Renal pelvis (tissue), 12 donors: ENCODE measurements around the gene C17orf75. TPM values are rescaled to one million over a fixed set of nuclear protein-coding genes. Genes with fewer than 3 reads are reported as not detected.
"Not testable (repeated sequence)": the region's sequence is repeated elsewhere in the genome, so short reads cannot be mapped to it uniquely, and the experiment has no call there.

Source experiments
- DNase-seq: peaks from one replicate; pipeline ENCODE4 v3.0.0-alpha.2; 2013
- long read RNA-seq, 16 experiments: transcript quantifications; one replicate each; lab custom pipeline, GENCODE V29; 2026
- polyA plus RNA-seq, 3 donors: library from polyadenylated mRNA; unstranded; fragments of 120-200 nt; gene quantifications; one replicate each; pipeline ENCODE4 v1.2.1, GENCODE V29; 2013; ENCODE audit not compliant: insufficient read length in 3 of 3

Gene C17orf75
- 10 to 100 TPM; 35.8 to 53.9 (median 48.9) TPM for polyA plus RNA-seq
- long read RNA-seq, donor 1, transcript C17orf75-202 (10 exons, 1,642 nt): major isoform, 10 of 287 reads
- long read RNA-seq, donor 1, partial matches to known transcripts: 219 of 287 reads
- long read RNA-seq, donor 1, other reads (novel, unspliced or antisense): 57 of 287 reads
- long read RNA-seq, donor 2, transcript C17orf75-202 (10 exons, 1,642 nt): major isoform, 8 of 8 reads
- long read RNA-seq, donor 2, partial matches to known transcripts: 0 of 8 reads
- long read RNA-seq, donor 2, other reads (novel, unspliced or antisense): 0 of 8 reads
- long read RNA-seq, donor 3, transcript C17orf75-202 (10 exons, 1,642 nt): major isoform, 11 of 12 reads
- long read RNA-seq, donor 3, partial matches to known transcripts: 0 of 12 reads
- long read RNA-seq, donor 3, other reads (novel, unspliced or antisense): 0 of 12 reads
- long read RNA-seq, donor 4, transcript C17orf75-202 (10 exons, 1,642 nt): major isoform, 8 of 9 reads
- long read RNA-seq, donor 4, partial matches to known transcripts: 0 of 9 reads
- long read RNA-seq, donor 4, other reads (novel, unspliced or antisense): 0 of 9 reads
- long read RNA-seq, donor 5, partial matches to known transcripts: 0 of 2 reads
- long read RNA-seq, donor 5, other reads (novel, unspliced or antisense): 0 of 2 reads
- long read RNA-seq, donor 6, transcript C17orf75-202 (10 exons, 1,642 nt): major isoform, 10 of 309 reads
- long read RNA-seq, donor 6, partial matches to known transcripts: 243 of 309 reads
- long read RNA-seq, donor 6, other reads (novel, unspliced or antisense): 56 of 309 reads
- long read RNA-seq, donor 7, transcript C17orf75-202 (10 exons, 1,642 nt): major isoform, 9 of 9 reads
- long read RNA-seq, donor 7, partial matches to known transcripts: 0 of 9 reads
- long read RNA-seq, donor 7, other reads (novel, unspliced or antisense): 0 of 9 reads
- long read RNA-seq, donor 8, partial matches to known transcripts: 6 of 21 reads
- long read RNA-seq, donor 8, other reads (novel, unspliced or antisense): 10 of 21 reads
- long read RNA-seq, donor 9, partial matches to known transcripts: 0 of 5 reads
- long read RNA-seq, donor 9, other reads (novel, unspliced or antisense): 0 of 5 reads
- long read RNA-seq, donor 10, transcript C17orf75-202 (10 exons, 1,642 nt): major isoform, 7 of 207 reads
- long read RNA-seq, donor 10, partial matches to known transcripts: 158 of 207 reads
- long read RNA-seq, donor 10, other reads (novel, unspliced or antisense): 39 of 207 reads
- long read RNA-seq, donor 11, transcript C17orf75-202 (10 exons, 1,642 nt): major isoform, 5 of 6 reads
- long read RNA-seq, donor 11, partial matches to known transcripts: 0 of 6 reads
- long read RNA-seq, donor 11, other reads (novel, unspliced or antisense): 0 of 6 reads
- long read RNA-seq, donor 12, partial matches to known transcripts: 0 of 4 reads
- long read RNA-seq, donor 12, other reads (novel, unspliced or antisense): 0 of 4 reads
- long read RNA-seq, donor 13, partial matches to known transcripts: 0 of 4 reads
- long read RNA-seq, donor 13, other reads (novel, unspliced or antisense): 0 of 4 reads
- long read RNA-seq, donor 14: 0 reads
- long read RNA-seq, donor 15: 0 reads
- long read RNA-seq, donor 16, transcript C17orf75-202 (10 exons, 1,642 nt): major isoform, 8 of 310 reads
- long read RNA-seq, donor 16, partial matches to known transcripts: 288 of 310 reads
- long read RNA-seq, donor 16, other reads (novel, unspliced or antisense): 12 of 310 reads

DNA sequence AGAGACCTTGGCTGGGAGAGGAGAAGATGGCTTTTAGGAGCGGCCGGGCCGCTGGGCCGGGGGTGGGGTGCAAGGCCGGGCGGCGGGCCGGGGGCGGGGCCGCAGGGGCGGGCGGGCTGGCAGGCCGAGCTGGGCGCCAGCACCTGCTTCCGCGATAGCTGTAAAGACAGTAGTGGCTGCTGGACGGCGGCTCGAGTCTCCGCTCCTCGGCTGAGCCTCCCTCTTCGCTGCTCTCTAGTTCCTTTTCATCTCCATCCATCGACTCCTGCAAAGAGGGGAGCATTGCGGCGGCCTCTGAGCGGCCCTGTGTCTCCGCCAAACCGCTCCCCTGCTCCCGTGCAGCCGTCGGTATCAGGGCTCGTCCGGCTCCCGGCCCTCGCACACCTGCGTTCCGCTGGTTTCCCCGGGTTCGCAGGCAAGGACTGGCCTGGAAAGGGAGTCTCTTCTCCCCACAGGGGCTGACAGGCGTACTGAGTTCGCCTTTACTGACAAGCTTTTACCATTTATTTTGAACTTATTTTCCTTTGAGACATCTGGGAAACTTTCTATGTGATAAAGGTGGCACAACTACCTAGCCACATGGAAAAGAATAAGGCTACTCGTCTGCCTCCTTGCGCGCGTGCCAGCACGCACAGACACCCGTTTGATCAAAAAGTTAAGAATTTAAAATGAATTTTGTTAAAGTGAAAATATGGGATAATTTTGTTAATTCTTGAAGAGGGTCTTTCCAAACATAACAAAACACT lies at the start of gene C17orf75:
Gene C17orf75 (minus strand): TSS at position 317 of the 746 bp plus-strand sequence. CDS start 34 bp downstream, at position 283.
- DNase-seq: peak; percentile 76

GRCh38 chr17:32388613-32389459 lies 46.9 kb upstream of the C17orf75 start:
- DNase-seq: no peak

DNA sequence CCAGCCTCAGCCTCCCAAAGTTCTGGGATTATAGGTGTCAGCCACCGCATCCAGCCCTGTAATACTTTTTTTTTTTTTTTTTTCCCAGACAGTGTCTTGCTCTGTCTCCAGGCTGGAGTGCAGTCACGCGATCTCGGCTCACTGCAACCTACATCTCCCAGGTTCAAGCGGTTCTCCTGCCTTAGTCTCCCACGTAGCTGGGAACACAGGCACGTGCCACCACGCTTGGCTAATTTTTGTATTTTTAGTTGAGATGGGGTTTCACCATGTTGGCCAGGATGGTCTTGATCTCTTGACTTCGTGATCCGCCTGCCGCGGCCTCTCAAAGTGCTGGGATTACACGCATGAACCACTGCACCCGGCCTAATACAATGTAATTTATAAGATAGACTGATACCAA lies 46.2 kb upstream of the C17orf75 start:
- not testable (repeated sequence) for DNase-seq

GRCh38 chr17:32386844-32387243 lies 44.9 kb upstream of the C17orf75 start:
- no peak for DNase-seq

- DNase-seq: no peak
These were observed 44.0 kb upstream of the C17orf75 start for GRCh38 chr17:32385971-32386370.

GRCh38 chr17:32385121-32385520 lies 43.1 kb upstream of the C17orf75 start:
- DNase-seq: no peak

GRCh38 chr17:32383926-32384434 lies 42.0 kb upstream of the C17orf75 start:
- no peak for DNase-seq

GRCh38 chr17:32382526-32383223 lies 40.7 kb upstream of the C17orf75 start:
- DNase-seq: no peak

GRCh38 chr17:32370426-32370825 lies 28.5 kb upstream of the C17orf75 start:
- no peak for DNase-seq

DNA sequence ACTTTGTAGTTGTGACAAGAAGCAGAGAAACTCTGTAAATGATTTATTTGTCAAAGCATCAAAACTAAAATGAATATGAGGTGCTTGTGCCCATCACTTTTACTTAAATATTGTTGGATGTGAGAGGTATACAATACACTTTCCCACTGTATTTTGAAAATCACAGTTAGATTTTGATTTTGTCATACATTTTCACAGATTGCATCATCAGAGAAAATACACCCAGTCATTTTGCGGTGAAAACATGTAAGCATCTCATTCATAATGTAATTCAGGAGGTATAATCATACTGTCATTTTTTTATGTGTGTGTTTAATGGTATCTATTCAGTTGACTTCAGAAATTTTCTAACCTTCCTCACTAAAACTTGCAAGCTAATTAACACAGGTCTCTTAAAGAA lies 19.3 kb upstream of the C17orf75 start:
- DNase-seq: no peak

- DNase-seq: no peak
These were observed 15.6 kb upstream of the C17orf75 start for GRCh38 chr17:32357615-32358014.

DNA sequence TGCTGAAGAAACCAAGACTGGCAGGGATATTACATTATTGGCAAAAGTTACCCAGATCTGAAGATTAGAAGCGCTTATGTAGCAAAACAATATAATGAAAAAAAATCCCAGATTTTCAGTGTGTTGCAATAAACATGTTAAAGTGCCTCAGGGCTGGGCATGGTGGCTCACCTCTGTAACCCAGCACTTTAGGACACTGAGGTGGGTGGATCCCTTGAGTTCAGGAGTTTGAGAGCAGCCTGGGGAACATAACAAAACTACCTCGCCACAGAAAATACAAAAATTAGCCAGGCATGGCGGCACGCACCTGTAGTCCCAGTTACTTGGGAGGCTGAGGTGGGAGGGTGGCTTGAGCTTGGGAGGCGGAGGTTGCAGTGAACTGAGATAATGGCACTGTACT lies 14.8 kb upstream of the C17orf75 start:
- no peak for DNase-seq

DNA sequence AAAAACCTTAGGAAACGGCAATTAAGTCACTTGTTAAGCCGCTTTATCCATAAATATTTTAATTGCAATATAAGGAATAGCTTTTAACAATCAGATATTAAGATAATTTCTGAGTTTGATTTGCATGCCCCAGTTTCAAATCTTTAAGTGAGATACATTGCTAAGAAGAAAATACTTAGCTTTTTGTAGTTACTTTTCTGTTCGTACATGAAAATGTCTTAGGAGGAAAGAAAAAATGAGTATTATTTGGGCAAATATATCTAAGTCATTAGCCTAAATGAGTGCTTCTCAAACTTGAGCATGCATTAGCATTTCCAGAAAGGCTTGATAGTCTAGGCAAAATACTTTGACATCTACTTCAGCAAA lies 14.4 kb upstream of the C17orf75 start:
- no peak for DNase-seq

- DNase-seq: no peak
These were observed 13.8 kb upstream of the C17orf75 start for GRCh38 chr17:32355649-32356377.

DNA sequence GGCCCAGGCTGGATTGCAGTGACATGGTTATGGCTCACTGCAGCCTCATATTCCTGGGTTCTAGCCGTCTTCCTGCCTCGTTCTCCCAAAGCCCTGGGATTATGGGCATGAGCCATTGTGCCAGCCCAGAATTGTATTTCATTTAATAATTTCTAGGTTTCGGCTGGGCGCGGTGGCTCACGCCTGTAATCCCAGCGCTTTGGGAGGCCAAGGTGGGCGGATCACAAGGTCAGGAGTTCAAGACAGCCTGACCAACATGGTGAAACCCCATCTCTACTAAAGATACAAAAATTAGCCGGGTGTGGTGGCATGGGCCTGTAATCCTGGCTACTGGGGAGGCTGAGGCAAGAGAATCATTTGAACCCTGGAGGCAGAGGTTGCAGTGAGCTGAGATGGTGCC lies 10.8 kb upstream of the C17orf75 start:
- DNase-seq: not testable (repeated sequence)

GRCh38 chr17:32350666-32351418 lies 8.9 kb upstream of the C17orf75 start:
- peak; percentile 53 for DNase-seq
